ENCODE measurements around the gene FAM168B. TPM values are rescaled to one million over a fixed set of nuclear protein-coding genes. Genes with fewer than 3 reads are reported as not detected.

The FAM168B gene
- polyA plus RNA-seq, 4 donors: 117 to 134 (median 126) TPM

DNA sequence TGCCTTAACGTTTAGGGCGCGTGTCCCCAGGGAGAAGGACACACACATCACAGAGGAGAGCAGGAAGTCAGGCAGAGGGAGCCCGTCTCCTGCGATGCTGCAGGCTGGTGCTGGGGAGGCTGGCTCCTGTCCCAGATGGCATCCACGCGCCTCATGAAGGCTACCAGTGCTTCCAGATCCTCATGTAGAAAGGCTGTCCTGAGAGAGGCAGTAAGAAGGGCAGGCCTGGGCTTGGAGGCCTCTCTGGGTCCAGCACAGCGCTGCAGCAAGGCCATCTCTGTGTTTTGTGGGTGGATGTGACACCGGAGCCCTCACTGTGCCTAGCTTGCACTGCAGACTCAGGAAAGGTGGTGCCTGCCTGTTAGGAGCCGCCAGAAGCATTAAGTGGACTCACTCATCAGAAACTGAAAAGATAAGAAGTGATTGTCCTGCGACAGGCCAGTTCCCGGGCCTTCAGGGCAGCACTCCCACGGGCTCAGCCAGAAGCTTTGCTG, 62.7 kb downstream of the FAM168B start:
- no peak for DNase-seq (ENCODE audit: low read depth in 4 of 4, low spot score in 3 of 4)

DNA sequence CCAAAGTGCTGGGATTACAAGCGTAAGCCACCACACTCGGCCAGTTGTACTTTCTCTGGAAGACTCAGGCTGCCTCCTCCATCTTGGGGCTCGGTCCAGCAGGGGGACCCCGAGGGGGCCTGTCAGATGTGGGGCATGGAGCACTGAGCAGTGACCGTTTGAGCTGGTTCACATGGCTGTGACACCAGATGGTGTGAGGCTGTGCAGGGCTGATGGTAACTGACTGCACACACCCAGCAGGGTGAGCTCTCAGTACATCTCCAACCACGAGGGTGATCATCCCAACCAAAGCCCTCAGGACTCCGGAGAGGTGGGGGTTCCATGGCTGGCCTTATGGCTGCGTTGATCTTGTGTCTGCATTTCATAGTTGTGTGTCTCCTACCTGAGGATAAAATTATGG, 63.4 kb downstream of the FAM168B start:
- no peak for DNase-seq (ENCODE audit: low read depth in 4 of 4, low spot score in 3 of 4)

DNA sequence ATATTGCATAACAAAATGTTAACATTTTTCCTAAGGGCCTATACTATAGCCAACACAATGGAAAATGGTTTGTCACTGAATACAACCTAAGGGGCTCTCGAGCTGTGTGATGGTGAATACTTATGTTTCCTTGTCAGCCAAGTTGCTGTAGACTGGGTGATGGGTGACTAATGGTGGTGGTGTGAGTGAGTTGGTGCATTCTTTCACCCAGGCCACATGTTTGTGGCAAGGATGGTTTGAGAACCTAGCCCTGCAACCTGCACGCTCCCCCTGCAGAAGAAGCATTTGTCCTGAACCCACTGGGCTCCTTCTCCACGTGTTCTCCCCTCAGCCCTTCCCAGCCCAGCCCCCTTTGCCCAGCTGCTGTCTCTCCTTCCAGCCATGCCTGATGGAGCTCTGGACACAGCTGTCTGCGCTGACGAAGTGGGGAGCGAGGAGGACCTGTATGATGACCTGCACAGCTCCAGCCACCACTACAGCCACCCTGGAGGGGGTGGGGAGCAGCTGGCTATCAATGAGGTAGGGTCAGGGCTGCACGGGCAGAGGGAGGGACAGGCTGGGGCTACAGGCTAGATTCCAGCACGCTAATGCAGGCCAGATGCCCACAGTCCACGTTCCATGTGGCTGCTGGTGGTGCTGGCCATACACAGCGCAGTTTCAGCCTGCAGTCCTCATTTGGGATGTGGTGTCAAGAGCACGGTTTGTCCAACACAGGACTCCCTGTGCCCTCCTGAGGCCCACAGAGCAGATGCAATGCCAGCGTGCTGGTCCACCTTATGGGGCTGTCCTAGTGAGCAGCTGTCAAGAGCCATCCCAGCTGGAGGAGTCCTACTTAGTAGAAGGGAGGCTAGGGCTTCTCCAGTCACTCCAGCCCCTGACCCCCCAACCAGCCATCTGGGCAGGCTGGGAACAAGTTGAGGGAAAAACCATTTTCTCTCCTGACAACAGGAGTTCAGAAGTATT, 65.4 kb downstream of the FAM168B start:
- no peak for DNase-seq (ENCODE audit: low read depth in 4 of 4, low spot score in 3 of 4)

GRCh38 chr2:131026919-131027318, 66.3 kb downstream of the FAM168B start:
- DNase-seq (ENCODE audit: low read depth in 4 of 4, low spot score in 3 of 4): no peak

GRCh38 chr2:131023758-131024157, 69.5 kb downstream of the FAM168B start:
- DNase-seq (ENCODE audit: low read depth in 4 of 4, low spot score in 3 of 4): no peak

DNA sequence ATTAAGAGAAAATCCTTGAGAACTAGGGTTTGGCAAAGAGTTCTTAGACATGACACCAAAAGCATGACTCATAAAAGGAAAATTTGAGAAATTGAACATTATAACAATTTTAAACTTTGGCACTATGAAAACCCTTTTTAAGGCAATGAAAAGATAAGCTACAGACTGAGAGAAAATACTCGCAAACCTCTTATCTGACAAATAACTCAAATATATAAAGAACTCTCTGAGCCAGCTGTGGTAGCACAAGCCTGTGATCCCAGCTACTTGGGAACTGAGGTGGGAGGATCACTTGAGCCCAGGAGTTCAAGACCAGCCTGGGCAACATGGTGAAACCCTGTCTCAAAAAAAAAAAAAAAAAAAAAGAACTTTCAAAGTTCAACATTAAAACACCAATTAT, 70.5 kb downstream of the FAM168B start:
- no peak for DNase-seq (ENCODE audit: low read depth in 4 of 4, low spot score in 3 of 4)

DNA sequence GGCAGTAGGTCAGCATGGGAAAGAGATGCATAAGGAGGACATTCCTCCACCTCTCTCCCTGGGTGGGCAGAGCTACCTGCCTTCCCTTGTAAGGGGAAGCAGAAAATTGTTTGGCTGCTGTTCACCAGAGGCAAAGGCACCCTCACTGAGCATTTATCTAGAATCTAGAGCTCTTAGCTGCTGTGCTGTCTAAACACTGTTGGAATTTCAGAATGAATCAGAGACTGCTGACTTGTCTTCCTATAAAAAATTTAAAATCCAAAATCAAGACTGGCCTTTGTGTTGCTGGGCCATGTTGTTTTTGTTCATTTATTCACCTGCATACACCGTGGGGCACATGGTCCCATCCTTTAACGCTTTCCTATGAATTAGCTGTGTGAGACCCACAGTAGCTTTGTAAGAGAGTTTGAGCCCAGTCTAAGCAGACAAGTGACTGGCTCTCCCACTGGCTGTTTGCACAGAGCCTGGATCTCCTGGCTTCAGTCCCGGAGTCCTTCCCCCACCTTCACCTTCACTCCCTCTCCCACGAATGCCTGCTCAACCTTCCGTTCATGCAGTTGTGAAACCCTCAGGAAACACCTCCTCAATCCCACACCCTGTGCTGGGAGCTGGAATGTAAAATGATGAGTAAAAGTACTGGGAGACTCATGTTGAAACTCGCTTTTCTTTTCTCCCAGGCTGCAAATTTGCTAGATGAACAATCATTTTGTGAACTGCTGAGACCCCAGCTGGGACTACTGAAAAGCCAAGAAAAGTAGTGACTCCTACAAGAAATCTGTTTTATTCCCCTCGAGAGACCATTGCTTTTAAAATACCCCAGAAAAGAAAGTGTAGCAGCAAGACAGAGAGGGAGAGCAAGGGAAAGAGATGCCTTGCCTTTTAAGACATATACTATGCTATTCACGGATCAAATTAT, 76.2 kb downstream of the FAM168B start:
- DNase-seq (ENCODE audit: low read depth in 4 of 4, low spot score in 3 of 4): no peak

GRCh38 chr2:131015764-131016163, 77.5 kb downstream of the FAM168B start:
- no peak for DNase-seq (ENCODE audit: low read depth in 4 of 4, low spot score in 3 of 4)

DNA sequence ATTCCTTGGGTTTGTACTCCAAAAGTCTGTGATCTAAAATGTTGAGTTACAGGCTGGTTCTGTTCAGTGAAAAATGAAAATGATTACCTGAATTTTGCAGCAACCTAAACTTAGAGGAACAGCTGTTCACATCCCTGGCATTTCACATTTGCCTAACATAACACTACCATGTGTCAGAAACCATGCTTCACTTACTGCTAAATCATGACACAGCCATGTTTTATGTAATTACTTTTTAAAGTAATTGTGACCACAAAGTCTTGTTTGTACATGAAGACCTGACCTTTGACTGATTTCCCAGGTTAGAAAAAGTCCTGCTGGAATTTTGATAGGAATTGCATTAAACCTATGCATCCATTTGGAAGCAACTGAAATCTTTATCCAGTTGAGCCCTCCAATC, 79.1 kb downstream of the FAM168B start:
- no peak for DNase-seq (ENCODE audit: low read depth in 4 of 4, low spot score in 3 of 4)

GRCh38 chr2:131011486-131011885, 81.8 kb downstream of the FAM168B start:
- no peak for DNase-seq (ENCODE audit: low read depth in 4 of 4, low spot score in 3 of 4)

- DNase-seq (ENCODE audit: low read depth in 4 of 4, low spot score in 3 of 4): no peak
Observed at GRCh38 chr2:131010566-131010965, 82.7 kb downstream of the FAM168B start.

DNA sequence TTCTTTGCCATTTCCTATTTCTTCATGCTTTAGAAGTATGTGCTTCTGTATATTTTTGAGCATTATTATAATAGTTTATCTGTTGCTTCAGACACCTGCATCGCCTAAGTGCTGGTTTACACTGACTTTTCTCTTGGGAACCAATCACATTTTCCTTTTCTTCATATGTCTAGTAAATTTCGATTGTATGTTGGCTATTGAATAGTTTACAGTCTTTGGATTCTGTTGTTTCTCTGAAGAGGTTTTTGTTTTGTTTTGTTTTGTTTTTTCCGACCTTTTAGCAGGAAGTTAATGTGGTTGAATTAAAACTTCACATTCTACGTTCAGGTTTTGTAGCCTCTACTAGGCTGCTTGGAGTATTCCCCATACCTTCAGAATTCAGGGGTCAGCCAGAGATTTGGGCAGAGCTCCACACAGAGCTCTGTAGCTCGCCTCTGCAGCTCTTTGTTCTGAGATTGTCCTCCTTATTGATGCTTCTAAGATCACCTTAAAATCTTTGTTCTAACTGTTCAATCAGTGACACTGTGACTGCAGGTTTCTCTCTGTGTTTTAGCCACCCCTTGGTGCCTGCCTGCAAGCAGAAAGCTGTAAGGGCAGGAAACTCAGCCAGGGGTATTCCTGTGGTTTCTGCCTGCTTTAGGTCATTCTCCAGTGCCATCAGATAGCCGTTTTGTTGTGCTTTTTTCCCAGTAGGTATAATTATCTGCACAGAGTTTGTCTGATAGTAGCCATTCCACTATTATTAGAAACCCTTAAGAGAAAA, 83.4 kb downstream of the FAM168B start:
- no peak for DNase-seq (ENCODE audit: low read depth in 4 of 4, low spot score in 3 of 4)

DNA sequence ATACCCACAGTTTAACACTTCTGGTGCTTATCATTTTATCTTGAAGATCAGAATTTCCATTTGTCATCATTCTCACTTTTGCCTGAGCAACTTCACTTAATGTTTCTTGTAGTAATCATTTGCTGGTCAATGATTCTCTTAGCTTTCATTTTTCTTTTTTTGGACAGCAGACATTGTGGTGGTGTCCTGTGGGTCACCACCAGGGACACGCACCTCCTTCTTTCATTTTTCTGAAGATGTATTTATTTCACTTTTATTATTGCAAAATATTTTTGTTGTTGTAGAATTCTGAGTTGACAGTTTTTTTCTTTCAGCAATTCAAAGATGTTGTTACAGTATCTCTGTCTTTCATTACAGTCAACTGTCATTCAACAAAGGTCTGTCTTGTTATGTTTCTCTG, 84.3 kb downstream of the FAM168B start:
- DNase-seq (ENCODE audit: low read depth in 4 of 4, low spot score in 3 of 4): no peak

DNA sequence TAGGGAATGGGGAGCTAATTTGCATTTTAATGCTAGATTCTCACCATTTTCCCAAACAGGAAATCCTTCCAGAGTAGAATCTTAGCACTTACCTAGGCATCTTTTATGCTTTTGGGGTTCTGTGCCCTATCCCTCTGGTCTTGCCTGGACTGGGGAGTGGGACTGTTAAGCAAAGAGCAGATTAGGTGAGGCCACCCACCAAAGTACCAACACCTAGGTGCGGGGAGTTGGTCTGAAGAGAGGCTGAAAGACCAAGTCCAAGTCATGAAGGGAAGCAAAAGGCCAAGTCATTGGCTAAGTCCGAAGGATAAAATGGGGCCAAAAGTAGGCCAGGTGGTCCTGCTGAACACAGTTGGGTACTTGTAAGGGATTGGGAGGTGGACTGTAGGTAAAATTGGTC, 86.7 kb downstream of the FAM168B start:
- no peak for DNase-seq (ENCODE audit: low read depth in 4 of 4, low spot score in 3 of 4)

GRCh38 chr2:131005216-131005935, 87.9 kb downstream of the FAM168B start:
- no peak for DNase-seq (ENCODE audit: low read depth in 4 of 4, low spot score in 3 of 4)

DNA sequence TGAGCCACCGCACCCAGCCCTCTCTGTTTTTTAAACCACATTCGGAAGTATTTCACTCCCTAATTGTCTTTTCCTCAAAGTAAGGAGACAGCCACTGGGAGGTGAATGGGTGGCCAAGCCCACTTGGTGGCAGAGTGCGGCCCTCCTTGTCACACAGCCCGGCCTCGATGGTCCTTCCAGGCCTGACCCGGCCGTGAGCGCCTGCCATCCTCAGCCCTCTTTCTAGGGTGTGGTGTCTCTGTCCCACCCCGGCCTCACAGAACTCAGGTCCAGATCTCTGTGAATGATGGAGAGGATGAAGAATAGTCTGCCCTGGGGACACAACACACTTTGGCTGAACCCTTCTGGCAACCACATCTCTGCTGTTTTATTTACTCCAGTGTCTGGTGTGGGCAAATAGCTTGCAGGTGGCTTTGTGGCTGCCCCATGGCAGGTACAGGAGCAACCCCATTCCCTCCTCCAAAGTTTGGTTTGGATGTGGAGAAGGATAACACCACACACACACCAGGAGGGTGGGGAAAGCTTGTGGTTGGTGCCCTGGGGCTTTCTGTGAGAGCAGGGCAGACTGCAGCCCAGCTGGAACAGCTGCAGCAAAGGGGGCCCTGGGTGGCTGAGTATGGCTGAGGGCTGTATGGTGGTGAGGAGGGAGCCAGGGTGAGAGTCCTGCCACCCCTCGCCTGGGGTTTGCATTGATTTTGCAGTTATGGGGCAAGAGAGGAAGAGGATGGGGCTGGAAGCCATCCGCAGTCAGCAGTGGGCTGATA, 88.6 kb downstream of the FAM168B start:
- DNase-seq (ENCODE audit: low read depth in 4 of 4, low spot score in 3 of 4): no peak

DNA sequence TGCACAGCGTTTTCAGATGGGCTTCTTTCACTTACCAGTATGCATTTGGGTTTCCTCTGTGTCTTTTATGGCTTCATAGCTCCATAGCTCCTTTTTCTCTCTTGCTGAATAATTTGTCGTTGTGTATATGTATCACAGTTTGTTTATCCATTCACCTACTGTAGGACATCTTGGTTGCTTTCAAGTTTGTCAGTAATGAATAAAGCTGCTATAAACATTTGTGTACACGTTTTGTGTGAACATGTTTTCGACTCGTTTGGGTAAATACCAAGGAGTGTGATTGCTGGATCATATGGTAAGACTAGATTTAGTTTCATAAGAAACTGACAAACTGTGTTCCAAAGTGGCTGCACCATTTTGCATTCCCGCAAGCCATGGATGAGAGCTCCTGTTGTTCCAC, 94.7 kb downstream of the FAM168B start:
- DNase-seq (ENCODE audit: low read depth in 4 of 4, low spot score in 3 of 4): no peak

Data from right renal pelvis (tissue), 4 donors.